ENCODE measurements around the gene TBRG1.

TBRG1 gene

DNA sequence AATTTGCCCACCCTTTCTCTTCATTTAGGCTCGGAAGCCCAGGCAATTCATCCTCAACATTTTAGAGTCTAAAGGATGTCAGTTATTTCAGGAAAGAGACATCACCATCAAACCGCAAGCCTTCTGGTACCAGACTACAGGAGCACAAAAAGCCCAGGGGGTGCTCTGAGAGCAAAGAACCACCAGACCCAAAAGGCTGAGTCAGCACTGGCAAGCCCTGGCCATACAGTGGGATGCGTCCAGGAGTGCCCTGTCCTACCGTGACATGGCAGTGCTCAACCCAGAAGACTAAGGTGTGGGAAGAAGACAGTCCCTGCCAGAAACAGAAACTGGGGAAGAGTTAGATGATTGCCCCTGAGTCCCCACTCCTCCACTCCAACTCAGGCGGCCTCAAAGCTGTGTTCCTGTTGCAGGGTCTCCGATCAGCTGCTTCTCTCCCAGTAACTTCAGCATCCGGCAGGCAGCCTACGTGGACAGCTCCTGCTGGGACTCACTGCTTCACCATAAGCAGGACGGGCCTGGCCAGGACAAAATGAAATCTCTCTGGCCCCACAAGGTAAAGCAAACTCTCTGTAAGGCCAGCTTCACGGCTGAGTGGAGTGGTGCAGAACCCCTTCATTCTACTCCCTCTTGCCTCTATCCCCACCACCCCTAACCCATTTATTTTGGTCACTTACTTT is 10.0 kb upstream of the TBRG1 start:
- in situ Hi-C loops (cut with MboI; ENCODE audit: low sequenced_read_pairs) = no loop called here

DNA sequence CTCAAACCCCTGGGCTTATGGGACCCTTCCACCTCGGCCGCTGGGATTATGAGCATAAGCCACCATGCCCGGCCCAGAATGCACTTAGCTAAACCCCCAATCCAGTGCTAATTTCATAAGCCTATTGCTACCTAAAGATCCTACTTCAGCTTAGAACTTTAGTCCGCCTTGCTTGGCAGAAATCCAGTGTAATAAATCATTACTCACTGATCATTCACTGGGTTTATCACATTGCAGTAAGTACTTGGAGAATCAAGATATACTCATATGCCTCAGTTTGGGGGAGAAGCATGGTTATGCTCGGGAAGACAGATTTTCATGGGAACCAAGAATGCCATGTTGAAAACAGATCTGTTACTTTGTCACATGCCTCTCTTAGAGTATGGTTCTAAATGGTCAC is 3.8 kb upstream of the TBRG1 start:
- in situ Hi-C loops (cut with MboI; ENCODE audit: low sequenced_read_pairs) = no loop called here

DNA sequence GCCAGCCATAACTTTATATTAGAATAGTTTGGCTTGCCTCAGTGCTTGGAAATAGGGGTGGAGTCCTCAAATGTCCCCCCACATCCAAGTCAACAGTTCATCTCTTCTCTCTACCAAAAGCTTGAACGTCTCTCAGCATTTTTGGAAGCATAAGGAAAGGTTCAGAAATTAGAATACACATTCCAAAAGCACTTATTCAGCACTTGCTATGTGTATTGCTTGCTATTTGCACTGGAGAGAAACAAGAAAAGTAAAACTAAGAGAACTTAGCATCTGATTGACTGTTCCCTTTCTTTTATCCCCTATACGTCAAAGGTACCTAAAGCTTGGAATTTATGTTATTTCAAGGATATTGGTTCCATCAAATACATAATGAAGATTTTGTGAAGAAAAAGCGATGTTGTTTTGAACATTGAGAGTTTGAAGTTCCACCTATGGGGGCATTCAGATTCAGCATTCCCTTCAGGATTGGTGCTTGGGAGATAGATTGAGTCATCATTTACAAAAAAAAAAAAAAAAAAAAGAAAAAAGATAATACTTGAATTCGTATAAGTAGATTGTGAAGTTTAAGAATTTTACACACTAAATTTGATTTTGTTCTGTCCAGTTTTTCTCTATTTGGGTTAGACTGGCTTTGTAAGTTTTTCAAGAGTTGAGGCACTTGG is 1.3 kb downstream of the TBRG1 start:
- in situ Hi-C loops (cut with MboI; ENCODE audit: low sequenced_read_pairs) = no loop called here

DNA sequence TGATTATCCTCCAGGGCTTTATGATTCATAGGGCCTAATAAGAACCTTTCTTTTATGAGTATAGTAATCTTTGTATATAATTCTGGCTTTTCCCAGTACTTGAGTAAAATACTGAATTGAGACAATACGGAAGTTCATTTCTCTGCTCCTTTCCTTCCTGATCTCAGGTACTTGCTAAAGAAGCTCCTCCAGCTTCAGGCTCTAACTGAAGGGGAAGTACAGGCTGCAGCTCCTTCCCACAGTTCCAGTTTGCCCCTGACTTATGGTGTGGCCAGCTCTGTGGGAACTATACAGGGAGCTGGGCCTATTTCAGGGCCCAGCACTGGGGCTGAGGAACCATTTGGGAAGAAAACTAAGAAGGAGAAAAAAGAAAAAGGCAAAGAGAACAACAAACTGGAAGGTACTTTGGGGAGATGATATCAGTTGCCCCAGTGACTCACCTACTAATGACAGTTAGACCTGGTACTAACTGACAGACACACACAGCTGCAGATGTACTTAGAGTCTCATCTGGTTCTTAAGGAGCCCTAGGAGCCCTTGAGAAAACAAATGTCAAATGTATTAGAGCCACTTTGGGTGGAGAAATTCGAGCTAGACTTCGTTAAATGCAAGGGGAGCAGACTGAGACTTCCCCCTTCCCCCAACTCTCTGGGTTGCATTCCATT is 3.0 kb downstream of the TBRG1 start:
- in situ Hi-C loops (cut with MboI; ENCODE audit: low sequenced_read_pairs) = no loop called here

DNA sequence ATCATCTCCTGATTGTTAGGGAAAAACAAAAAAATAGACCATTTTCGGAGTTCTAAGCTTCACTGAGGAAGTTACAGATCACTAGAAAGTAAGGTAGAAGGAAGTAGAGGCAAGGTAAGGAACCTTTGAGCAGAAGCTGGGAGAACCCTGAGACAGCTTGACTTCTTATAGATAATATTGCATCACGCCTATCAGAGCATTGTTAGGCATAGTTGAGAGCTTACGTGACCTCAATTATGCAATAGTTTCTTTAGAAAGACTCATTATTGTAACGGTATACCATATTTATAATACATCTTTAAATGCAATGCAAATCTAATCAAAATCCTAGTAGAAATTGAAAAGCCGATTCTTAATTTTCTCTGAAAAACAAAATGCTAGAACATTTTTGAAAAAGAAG is 4.9 kb downstream of the TBRG1 start:
- in situ Hi-C loops (cut with MboI; ENCODE audit: low sequenced_read_pairs) = no loop called here

DNA sequence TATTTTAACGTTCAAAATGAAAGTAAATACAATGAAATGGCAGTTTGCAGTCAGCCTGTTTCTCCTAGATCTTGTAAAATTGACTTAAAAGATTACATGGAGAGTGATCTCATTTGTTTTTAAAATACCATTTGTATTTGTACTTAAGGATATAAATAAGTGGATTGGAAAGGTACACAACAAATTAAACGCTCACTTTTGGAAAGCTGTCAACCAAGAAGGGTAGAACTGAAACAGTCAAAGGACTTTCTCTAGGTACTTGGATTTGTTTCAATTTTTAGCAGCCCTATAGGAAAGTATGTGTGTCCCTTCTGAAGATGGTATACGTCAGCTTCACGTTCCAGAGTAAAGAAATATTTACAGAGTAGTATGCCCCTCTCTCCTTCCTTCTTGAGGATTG is 7.3 kb downstream of the TBRG1 start:
- in situ Hi-C loops (cut with MboI; ENCODE audit: low sequenced_read_pairs) = no loop called here

DNA sequence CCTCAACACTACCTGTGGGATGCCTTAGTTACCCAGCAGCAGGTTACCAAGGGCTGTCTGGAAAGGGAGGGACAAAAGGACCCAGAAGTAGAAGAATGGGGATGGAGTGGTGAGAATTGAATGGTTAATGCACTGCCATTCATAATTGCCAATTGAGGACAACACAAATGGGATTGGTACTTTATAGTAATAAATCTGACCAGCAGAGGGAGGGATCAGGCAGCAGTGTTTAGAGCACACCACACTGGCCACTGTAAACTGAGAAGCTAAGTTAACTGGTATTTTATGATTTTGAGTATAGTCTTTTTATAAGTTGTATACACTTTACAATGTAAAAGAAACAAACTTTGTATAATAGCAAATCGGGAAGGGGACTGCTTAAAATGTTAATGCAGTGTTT is 10.7 kb downstream of the TBRG1 start:
- in situ Hi-C loops (cut with MboI; ENCODE audit: low sequenced_read_pairs) = no loop called here

DNA sequence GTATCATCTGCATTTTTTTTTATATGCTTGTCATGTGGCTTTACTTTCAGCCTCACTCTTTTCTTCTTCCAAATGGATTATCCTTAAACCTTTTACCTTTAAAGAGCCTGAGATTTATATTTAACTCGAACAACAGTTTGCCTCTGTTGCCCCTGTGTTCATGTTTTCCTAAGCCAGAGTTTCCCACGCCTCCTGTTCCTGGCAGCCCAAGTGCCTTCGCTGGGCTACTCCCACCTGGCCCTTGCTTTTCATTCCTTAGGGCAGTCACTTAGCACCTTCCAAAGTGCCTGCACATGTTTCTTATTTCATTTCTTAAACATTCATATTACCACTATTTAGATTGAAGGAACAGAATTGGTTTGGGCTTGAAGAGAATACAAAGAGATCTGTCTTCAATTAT is 13.3 kb downstream of the TBRG1 start:
- in situ Hi-C loops (cut with MboI; ENCODE audit: low sequenced_read_pairs) = no loop called here

DNA sequence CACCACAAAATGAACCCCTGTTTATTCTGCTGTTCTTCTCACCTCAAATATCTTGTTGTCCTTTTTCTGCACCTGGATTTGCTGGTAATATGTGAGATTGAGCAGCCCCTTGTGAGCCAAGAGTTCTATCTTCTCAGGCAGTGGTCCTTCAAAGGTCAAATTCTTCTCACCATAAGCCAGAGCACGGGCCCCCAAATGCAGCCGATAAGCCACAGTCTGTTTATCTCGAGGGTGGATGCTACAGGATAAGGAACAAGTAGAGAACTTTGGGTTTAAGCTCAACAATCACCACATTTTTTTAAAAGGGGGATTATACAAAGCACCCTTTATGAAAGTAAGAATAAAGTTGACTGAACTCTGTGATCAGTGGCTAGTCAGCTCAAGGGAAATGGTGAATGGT is 15.8 kb downstream of the TBRG1 start:
- in situ Hi-C loops (cut with MboI; ENCODE audit: low sequenced_read_pairs) = no loop called here

DNA sequence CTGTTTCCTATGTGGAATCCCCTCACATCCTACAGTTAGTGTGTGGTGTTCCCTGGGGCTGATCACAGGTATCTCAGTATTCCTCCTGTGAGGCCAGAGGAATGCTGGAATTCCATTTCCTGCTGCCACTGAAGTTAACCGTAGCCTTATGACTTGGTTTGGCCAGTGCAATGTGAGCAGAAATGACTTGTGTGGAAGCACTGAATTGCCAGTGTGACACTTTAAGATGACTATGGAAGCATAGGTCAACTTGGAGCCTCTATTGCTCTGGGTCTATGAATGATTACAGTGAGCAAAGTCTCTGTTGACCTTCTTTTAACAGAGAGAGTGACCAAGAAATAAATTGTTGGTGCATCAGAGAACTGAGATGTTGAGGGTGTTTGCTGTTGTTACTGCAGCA is 16.5 kb downstream of the TBRG1 start:
- in situ Hi-C loops (cut with MboI; ENCODE audit: low sequenced_read_pairs) = no loop called here

DNA sequence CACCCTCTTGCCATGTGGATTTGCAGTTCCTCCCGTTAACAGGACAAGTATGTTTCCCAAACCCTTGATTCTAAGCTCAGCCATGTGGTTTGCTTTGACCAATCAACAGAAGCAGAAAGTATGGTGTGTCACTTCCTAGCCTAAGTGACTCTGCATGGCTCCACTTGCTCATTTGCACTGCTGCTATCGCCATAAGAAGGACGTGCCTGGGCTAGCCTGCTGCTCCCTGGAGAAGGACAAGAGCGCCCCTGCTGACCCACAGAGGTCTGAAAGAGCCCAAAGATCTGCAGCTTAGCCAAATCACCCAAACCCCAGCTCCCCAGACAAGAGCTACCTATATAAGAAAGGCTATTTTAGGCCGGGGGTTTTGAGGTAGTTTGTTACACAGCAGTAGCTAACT is 18.0 kb downstream of the TBRG1 start:
- in situ Hi-C loops (cut with MboI; ENCODE audit: low sequenced_read_pairs) = no loop called here

DNA sequence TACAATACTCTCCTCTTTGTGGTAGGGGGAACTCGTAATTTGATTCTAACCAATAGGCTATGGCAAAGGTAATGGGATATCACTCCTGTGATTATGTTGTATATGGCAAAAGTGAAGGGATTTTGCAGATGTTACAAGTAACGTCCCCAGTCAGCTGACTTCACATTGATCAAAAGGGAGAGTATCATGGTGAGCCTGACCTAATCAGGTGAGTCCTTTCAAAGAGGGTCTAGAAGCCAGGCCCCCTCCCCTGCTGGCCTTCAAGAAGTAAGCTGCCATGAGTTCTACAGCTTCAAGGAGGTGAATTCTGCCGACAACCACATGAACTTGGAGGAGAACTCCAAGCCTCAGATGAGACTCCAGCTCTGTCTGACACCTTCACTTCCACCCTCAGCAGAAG is 20.0 kb downstream of the TBRG1 start:
- in situ Hi-C loops (cut with MboI; ENCODE audit: low sequenced_read_pairs) = no loop called here

DNA sequence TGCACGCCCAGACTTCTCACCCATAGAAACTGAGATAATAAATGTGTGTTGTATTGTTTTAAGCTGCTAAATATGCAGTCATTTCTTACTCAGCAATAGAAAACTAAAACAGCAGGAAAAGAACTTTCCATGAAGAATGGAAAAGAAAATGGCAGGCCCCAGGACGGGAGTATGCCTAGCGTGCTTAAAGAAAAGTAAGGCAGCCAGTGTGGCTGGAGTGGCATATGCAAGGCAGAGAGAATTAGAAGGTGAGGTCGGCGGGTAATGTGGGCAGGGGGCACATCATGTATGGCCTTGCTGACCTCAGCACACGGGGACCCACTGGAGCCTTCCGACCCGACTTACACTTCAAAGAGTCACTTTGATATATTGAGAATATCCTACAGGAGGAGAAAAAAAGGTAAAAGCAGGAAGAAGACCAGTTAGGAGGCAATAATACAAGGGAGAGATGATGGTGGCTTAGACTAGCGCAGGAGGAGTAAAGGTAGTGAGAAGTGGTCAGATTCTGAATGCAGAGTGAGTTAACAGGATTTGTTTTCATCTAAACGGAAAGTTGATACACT is 20.5 kb downstream of the TBRG1 start:
- in situ Hi-C loops (cut with MboI; ENCODE audit: low sequenced_read_pairs) = no loop called here

DNA sequence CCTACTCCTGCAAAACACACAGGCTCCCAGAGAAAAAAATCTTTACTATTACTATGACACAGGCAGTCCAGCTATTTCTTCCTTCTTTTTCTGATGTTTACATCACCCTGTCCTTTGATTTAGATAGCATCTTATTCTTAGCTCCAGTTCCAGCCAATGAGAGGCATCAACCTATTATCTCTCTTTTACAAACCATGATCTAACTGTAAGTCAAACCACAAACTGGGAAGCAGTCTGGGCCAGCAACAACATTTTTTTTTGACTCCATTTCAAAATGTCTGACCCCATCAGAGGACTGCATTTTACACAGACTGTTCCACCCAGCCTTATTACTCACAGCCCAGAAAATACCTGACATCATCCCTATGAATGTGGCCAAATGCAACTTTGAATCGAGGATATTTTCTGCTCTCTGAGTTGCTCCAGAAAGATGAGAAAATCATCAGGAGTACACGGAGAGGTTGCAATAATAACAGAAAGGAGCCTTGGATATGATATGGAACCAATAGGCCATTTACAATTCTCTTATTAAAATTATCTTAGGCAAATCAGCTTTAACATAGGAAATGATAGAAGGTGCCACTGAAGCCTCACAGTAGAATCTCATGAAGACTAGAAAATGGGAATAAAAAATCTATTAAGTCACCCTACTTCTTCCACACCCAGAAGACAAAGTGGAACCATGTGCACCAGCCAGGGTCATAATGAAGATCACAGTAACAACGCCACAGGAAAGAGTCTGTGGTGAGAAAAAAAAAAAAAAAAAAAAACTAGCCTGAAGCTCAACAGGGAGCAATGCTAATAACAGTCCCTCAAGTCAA is 21.2 kb downstream of the TBRG1 start:
- in situ Hi-C loops (cut with MboI; ENCODE audit: low sequenced_read_pairs) = no loop called here

DNA sequence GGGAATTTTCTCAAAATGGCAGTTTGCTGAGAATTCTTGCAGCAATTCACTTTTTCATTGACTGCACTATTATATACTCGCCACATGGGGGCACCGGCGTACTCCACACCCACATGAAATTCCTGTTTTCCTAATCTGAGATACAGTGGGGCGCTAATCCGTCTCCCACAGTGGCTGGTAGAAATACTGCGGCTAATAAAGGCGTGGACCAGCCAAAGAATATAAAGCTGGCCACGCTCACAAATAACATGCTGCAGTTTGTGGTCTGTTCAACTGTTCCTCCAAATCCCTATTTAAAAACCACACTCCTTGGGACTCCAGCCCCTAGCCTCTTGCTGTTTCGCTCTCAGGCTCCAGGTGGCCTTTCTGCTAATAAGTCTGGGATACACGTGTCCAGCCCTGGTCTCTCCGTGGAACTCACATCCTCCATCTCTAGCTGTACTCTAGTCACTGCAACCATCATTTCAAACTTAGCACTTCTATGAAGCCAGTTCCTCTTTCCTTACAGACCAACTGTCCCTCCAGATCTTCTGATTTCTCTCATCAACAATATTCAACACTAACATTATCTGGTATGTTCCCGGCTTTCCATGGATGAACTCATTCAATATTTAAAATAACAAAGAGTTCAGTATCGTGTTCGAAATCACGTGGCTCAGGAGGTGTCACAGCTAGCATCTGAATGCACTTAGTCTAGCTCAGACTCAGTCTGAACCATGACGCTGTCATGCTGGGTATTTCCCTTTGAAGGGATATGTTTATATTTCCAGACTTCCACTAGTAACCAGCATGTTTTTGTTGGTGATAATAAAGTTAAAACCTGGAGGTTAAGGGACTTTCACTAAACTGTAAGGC is 22.0 kb downstream of the TBRG1 start:
- in situ Hi-C loops (cut with MboI; ENCODE audit: low sequenced_read_pairs) = no loop called here

DNA sequence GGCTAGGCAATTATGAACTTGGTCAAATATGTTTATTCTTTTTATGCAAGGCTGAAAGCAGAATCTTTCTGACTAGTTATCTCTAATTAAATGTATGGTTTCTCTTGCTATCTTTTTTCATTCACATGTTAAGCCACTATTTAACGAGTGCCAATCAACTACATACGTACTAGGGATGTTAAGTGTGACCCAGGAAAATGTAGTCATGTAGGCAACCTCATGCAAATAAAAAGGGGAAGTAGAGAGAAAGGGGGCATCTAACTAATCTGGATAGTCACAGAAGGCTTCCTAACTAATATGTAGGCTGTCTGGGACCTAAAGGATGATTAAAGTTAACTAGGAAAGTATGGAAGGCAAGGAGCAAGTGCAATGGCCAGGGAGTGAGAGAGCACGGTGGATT is 23.5 kb downstream of the TBRG1 start:
- in situ Hi-C loops (cut with MboI; ENCODE audit: low sequenced_read_pairs) = no loop called here

DNA sequence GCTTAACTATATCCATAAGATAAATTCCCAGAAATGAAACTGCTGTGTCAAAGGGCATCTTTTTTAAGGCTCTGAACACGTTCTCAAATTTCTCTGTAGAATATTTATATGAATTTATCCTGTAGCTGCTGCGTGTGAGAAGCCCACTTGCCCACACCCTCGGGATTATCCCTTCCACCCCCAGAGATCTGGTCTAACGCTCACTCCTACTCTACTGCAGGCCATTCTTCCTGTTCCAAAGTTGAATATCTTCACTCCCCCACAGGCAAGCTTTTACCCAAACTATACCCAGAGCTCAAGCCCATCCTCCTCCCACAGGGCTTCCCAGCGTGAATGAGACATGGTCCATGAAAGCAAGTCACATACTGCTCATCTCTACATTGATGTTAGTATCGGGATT is 25.9 kb downstream of the TBRG1 start:
- in situ Hi-C loops (cut with MboI; ENCODE audit: low sequenced_read_pairs) = no loop called here

DNA sequence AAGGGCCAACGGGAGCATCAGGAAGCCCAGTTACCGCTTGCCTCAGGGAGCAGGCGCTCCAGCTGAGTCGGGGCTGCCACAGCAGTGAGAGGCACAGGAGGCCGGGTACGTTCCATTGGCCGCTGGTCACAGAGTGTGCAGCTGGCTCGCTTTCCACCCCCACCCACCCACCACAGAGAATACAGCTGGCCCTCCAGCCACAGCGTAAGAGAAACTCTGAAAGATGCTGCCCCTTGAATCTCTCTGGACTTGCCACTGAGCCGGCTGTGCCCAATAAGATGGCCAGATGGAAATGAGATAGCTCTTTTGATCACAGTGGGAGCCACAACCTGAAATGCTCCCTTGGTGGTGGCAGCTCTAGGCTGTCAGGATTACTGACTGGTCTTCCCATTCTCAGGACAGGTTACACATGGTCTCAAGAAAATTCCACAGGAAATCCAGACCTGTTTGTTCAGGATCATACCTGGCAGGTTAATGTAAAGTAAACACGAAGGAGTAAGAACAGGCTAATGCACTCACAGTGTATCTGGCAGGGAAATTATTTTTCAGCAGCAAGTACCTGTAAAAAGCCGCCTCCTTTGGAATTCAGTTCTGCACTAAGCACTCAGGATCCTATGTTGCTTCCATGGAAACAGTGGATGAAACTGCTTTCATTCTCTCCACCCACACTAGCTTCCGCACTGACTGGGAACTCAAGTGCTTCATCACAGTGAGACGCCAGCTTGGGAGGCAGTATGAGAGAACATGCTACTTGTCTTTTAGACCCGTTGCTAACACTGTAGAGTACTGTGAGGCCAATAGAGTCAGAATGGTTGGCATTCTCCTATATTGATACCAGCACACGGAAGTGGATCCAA is 34.3 kb downstream of the TBRG1 start:
- in situ Hi-C loops (cut with MboI; ENCODE audit: low sequenced_read_pairs) = no loop called here

DNA sequence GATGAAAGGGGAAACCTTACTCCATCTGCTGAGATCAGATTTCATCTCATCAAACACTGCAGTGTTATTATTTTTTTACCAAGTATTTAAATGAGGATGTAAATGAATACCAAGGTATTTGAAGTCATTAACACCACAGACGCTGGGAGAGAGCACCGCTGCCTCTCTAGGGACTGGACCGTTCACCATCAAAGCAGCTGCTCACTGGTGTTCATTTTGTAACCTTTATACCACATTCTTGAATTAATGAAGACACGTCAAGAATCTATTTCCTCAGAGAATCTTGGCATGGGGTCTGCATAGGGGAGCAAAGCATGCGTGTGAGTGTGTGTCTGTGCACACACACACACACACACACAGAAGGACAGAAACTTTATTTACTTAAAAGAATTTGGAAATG is 35.2 kb downstream of the TBRG1 start:
- in situ Hi-C loops (cut with MboI; ENCODE audit: low sequenced_read_pairs) = no loop called here

Data from hTERT RPE-1 (cell line).